Measurements from ENCODE around the gene PTH1R.

PTH1R gene

DNA sequence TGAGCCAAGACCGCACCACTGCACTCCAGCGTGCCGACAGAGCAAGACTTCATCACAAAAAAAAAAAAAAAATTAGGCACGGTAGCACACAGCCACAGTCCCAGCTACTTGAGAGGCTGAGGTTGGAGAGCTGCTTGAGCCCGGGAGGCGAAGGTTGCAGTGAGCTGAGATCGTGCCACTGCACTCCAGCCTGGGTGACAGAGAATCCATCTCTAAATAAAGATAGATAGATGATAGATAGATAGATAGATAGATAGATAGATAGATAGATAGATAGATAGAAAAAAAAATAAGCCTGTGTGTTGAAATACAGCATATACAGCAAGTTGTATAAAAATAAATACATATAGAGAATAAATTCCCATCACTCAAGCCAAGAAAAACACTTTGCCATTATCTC is 37.3 kb downstream of the PTH1R start:
- no peak for DNase-seq

GRCh38 chr3:46915297-46915822 is 37.8 kb downstream of the PTH1R start:
- no peak for DNase-seq

DNA sequence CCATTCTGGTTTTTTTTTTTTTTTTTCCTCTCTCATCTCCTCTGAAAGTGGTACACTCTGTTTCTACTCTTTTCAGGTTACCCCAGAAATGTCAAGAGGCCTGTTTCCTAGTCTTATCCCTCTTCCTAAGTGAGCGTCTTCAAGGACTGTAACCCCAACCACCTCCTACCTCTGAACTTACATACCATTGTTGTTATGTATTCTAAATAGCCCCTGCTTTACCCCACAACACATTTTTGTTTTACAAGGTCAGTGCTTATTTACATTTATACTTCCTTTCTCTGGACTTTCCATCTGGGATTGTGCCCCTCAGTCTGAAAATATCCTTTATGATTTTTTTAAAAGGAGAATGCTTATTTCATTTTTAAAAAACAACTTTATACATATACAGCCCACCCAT is 38.8 kb downstream of the PTH1R start:
- no peak for DNase-seq

- no peak for DNase-seq
Measured at GRCh38 chr3:46916799-46917198, 39.3 kb downstream of the PTH1R start.

GRCh38 chr3:46917257-46917656 is 39.7 kb downstream of the PTH1R start:
- DNase-seq, result no peak

GRCh38 chr3:46918202-46918601 is 40.7 kb downstream of the PTH1R start:
- DNase-seq, result no peak

- DNase-seq, result no peak
Measured at GRCh38 chr3:46918634-46919033, 41.1 kb downstream of the PTH1R start.

- no peak for DNase-seq
Measured at GRCh38 chr3:46921041-46921440, 43.5 kb downstream of the PTH1R start.

GRCh38 chr3:46921871-46922271 is 44.4 kb downstream of the PTH1R start:
- DNase-seq, result no peak

- no peak for DNase-seq
Measured at GRCh38 chr3:46922426-46922825, 44.9 kb downstream of the PTH1R start.

DNA sequence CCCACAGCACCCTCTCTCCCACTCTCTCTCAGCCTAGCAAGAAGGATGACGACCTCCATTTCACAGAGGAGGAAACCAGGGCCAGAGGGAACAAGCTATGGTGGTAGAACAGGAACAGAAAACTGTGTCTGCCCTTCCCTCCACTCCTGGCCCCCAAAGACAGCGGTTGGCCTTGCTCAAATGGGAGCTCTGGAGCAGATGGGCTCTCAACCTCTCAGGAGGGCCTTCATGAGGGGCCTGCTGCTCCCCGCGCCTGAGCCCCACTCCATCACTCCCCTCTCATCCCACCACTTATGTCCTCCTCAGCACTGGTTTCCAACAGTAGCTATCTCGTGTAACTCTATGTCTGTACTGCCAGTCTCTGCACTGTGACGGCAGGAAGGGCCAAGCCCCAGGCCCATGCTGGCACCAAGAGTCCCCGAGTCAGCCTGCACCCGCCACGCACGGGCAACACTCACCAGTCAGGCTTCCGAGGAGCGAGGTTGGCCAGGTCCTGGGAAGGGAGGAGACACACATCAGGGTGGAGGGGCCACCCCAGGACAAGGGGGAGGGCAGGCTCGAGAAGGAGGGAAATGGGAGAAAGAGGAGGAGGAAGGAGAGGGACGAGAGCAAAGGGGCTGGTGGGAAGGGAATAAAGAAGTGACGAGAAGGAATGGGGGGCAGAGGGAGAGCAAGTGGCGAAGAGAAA is 45.5 kb downstream of the PTH1R start:
- DNase-seq, result no peak

DNA sequence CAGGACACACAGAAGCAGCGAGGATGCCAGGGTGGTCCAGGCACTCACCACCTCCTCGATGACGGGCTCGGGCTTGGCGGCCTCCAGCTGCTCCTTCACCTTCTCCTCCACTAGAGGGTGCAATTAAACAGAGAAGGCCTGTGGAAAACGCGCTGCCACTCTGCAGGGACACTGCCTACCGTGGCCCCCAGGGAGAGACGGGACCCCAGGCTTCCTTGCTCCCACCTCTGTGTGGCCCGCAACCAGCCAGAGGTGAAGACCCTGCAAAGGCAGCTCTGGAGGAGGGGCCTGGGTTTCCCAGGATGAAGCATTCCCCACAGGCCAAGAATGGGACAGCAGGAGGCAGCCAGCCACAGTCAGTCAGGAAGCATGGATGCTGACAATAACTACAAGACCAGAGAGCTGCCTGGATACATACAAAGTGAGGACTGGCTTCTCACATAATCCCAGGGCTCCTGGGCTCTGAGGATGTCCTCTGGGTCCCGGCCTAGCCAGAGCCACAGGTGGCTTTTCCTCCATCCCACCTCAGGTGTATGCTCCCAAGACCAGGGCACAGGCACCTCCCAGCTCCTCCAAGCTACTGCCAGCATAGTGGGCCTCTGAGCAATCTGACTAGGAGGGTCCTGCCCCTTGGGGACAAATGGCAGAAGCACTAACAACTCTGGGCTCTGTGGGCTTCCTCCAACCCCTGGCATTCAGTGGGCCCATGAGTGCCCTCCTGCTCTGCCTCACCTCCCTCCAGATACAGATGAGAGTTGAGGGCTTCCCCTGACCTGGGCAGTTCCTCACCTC is 46.2 kb downstream of the PTH1R start:
- DNase-seq, result peak; percentile 48

DNA sequence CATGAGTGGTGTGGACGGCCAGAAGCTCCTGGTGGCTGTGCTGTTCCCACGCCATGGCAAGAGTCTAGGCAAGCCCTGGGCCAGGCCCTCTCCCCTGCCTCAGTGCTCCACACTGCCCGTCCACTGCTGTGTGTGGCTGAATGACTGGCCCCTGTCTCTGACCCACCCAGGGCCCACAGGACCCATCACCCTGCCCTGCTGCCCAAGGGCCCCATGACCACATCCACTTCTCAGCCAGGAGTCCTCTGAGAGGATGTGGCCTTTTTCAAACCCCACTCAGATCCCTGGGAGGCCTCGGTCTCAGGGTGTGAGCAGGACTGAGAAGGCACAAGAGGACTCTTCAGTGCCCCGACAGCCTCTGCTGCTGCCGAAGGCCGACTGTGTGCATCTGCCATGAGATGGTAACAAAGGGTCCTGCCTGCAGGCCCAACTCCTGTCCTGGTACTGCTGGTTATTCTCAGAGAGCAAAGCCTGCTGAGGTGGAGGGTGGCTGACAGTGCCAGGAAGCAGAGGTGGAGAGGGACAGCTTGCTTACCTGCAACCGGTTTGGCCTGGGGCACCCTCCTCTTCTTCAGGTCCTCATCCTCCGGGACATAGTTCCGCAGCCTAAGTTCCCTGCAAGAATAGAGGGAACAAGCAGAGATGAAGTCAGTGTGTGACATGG is 47.5 kb downstream of the PTH1R start:
- DNase-seq, result no peak

DNA sequence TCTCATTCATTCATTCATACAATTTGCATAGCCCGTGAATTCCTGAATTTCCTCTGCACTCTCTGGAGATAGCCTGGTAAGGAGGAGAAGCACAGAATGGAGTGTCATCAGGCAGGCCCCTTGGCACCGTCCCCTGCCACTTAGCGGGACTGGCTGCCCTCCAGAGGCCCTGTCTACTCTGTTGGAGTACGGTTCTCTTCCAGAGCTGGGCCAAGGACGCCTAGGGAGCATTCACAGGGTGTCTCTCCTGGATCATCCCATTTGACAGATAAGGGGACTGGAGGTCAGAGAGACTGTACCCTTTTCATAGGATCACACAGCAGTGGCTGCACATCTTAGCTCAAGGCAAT is 48.0 kb downstream of the PTH1R start:
- DNase-seq, result no peak

DNA sequence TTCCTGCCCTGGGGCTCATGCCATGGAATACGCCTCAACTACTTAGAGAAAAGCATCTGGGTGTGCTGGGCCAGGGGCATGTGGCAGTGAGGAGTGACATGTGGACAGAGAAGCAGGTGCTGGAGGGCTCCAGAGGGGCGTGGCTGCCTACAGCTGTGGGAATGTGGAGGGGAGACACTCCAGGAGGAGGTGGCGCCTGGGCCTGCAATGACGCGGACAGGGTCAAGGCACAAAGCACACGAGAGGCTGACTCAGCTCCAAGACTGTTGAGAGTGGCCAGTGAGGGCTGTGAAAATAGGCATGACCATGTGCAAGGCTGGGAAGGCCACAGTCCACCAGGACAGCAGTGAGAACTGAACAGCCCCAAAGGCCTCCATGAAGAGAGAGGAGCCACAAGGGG is 48.5 kb downstream of the PTH1R start:
- no peak for DNase-seq

DNA sequence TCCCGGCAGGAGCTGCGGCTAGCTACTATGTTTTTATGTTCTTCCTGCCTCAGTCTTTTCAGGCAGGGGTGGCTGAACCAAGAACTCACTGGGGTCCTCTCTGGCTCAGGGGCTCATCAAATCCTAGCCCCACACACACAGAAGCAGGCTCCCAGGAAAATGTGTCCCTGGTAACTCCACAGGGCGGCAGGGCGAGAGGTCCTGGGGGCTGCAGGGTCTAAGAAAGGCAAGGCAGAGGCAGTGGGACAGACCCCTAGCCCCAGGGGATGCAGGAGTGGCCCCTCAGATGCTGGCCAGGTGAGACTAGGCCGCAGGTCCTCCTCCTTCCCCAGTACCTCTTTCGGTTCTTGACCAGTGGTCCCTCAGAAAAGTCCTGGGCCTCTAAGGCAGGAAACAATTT is 48.9 kb downstream of the PTH1R start:
- no peak for DNase-seq

- DNase-seq, result no peak
Measured at GRCh38 chr3:46926871-46927717, 49.6 kb downstream of the PTH1R start.

DNA sequence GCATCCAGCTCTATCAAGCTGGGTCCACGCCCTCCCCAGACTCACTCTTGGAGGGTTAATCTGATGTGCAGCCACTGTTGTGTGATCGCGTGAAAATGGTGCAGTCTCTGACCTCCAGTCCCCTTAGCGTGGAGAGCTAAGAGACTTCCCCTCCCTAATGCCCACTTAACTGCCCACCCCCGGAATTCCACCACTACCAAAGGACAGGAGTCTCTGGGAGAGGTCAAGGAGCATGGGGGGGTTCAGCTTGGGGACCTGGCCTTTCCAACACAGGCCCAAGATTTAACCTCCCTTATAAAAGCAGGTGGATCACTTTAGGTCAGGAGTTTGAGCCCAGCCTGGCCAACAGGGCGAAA is 50.2 kb downstream of the PTH1R start:
- no peak for DNase-seq

- DNase-seq, result no peak
Measured at GRCh38 chr3:46928282-46928681, 50.8 kb downstream of the PTH1R start.

DNA sequence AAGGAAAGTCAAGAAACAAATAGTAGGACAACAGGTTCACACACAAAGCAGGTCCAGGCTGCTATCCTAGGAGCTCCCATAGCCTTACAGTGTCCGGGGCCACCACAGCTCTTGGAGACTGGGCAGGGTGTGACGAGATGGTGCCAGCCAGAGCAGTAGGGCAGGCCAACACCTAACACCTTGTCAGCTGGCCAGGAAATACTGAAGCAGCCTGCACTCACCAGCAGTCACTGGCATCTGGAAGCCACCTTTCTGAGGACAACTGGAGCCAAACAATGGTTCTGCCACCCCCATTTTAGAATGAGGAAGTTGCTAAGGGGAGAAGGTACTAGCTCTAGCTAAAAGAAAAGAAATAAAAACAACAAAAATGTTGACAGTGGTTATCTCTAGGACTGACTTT is 51.8 kb downstream of the PTH1R start:
- DNase-seq, result no peak

DNA sequence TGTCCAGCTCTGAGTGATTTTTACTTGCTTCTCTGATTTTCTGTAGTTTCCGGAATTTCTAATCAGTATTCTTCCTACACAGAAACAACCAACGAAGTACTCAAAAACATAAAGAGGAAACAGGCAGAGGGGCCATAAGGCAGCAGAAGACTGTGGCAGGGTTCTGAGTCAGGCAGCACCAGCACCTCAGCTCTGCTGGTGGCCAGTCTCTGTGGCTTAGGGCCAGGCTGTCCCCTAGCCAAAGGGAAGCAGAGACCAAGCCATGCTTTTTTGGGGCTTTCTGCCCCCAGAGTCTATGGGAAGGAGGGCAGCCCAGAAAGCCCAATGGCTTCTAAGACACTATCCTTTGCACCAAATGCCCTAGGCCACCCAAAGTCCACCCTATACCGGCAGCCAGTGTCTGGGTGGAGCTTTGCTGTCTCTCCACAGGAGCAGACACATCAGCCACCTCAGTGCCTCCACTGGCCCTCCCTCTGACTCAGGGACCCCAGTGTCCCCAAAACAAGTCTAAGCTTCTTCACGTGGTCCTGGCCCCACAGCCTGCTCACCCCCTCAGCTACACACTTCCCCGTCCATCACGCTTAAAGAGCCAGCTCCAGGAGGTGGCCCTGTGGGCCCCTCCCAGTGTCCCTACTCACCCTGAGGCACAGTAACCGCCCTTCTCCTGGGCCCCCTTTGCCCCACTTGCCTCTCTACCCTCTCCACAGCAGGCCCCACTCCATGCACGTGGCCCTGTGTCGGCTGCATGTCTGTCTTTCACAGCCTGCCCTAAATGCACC is 52.8 kb downstream of the PTH1R start:
- no peak for DNase-seq

- no peak for DNase-seq
Measured at GRCh38 chr3:46930945-46931403, 53.5 kb downstream of the PTH1R start.
